HepG2 (cell line): ENCODE data around the gene SMIM11. TPM values are rescaled to one million over a fixed set of nuclear protein-coding genes. Genes with fewer than 3 reads are reported as not detected.

Source experiments
- AKNA ChIP-seq: sonication (generic); formaldehyde crosslinking; IDR thresholded peaks from 2 replicates; pipeline ENCODE4 v1.4.0; 2020; ENCODE audit warnings: missing genetic modification reagents, borderline replicate concordance
- BRCA1 ChIP-seq: sonication (generic); formaldehyde crosslinking; IDR thresholded peaks from 2 replicates; pipeline ENCODE4 v1.4.0; 2020; ENCODE audit warnings: missing genetic modification reagents
- CBX2 ChIP-seq, 2 experiments: fragments of 200-600 bp in 1 of 2; sonication (generic); formaldehyde crosslinking in 1 of 2; IDR thresholded peaks; 2 replicates each; pipeline versions ENCODE4 v1.7.0 to v1.8.1; 2018 to 2022; ENCODE audit warnings: low read depth in 2 of 2, low read length in 1 of 2, mild to moderate bottlenecking in 1 of 2, missing genetic modification reagents in 1 of 2
- CSRNP1 ChIP-seq: sonication (generic); formaldehyde crosslinking; IDR thresholded peaks from 2 replicates; pipeline ENCODE4 v1.8.1; 2023; ENCODE audit warnings: mild to moderate bottlenecking, missing genetic modification reagents
- ETV6 ChIP-seq: sonication (generic); formaldehyde crosslinking; conservative IDR thresholded peaks from 2 replicates; pipeline ENCODE4 v1.4.0; 2020; ENCODE audit warnings: missing genetic modification reagents
- NCOA1 ChIP-seq: sonication (generic); formaldehyde crosslinking; IDR thresholded peaks from 2 replicates; pipeline ENCODE4 v1.9.0; 2021; ENCODE audit warnings: missing genetic modification reagents
- NFIB ChIP-seq: sonication (generic); formaldehyde crosslinking; IDR thresholded peaks from 2 replicates; pipeline ENCODE4 v1.9.0; 2021; ENCODE audit warnings: missing genetic modification reagents, mild to moderate bottlenecking, borderline replicate concordance
- REPIN1 ChIP-seq: sonication (generic); formaldehyde crosslinking; IDR thresholded peaks from 2 replicates; pipeline ENCODE4 v1.8.0; 2022; ENCODE audit warnings: missing genetic modification reagents, low read depth, mild to moderate bottlenecking, borderline replicate concordance
- SP2 ChIP-seq: sonication (generic); formaldehyde crosslinking; IDR thresholded peaks from 2 replicates; pipeline ENCODE4 v1.5.1; 2020; ENCODE audit warnings: mild to moderate bottlenecking, missing genetic modification reagents
- THAP9 ChIP-seq: sonication (generic); formaldehyde crosslinking; IDR thresholded peaks from 2 replicates; pipeline ENCODE4; 2020; ENCODE audit warnings: missing genetic modification reagents, mild to moderate bottlenecking, borderline replicate concordance
- TOE1 ChIP-seq: sonication (generic); formaldehyde crosslinking; IDR thresholded peaks from 2 replicates; pipeline ENCODE4 v1.4.0; 2020; ENCODE audit warnings: mild to moderate bottlenecking, missing genetic modification reagents
- ZBTB10 ChIP-seq: sonication (generic); formaldehyde crosslinking; IDR thresholded peaks from 2 replicates; pipeline ENCODE4 v1.4.0; 2020; ENCODE audit warnings: missing genetic modification reagents, borderline replicate concordance
- ZBTB38 ChIP-seq: sonication (generic); formaldehyde crosslinking; IDR thresholded peaks from 2 replicates; pipeline ENCODE4 v1.5.1; 2020; ENCODE audit warnings: mild to moderate bottlenecking, missing genetic modification reagents
- ZNF30 ChIP-seq: sonication (generic); formaldehyde crosslinking; IDR thresholded peaks from 2 replicates; pipeline ENCODE4 v1.5.0; 2020; ENCODE audit warnings: mild to moderate bottlenecking, missing genetic modification reagents
- ZNF619 ChIP-seq: sonication (generic); formaldehyde crosslinking; IDR thresholded peaks from 2 replicates; pipeline ENCODE4 v1.4.0; 2020; ENCODE audit warnings: mild to moderate bottlenecking, missing genetic modification reagents
- ZNF790 ChIP-seq: sonication (generic); formaldehyde crosslinking; IDR thresholded peaks from 2 replicates; pipeline ENCODE4 v1.8.0; 2022; ENCODE audit warnings: missing genetic modification reagents, mild to moderate bottlenecking, borderline replicate concordance
- ZNF839 ChIP-seq: sonication (generic); formaldehyde crosslinking; IDR thresholded peaks from 2 replicates; pipeline ENCODE4 v1.4.0; 2020; ENCODE audit warnings: missing genetic modification reagents, mild to moderate bottlenecking, borderline replicate concordance
- polyA plus RNA-seq, 8 experiments: library from polyadenylated mRNA; depleted of rRNA in 3 of 8; stranded (reverse) in 7 of 8; unstranded in 1 of 8; fragments of >200 nt; fragmentation: Illumina TruSeq in 4 of 8; extraction: Trizol in 4 of 8; gene quantifications; 2 replicates each; pipeline versions ENCODE4 v1.2.1 to v1.2.3, GENCODE V29; 2011 to 2016; ENCODE audit warnings: low read depth in 4 of 8, missing spikeins in 1 of 8, mixed read lengths in 1 of 8; ENCODE audit not compliant: insufficient read depth in 1 of 8
- total RNA-seq, 5 experiments: library from RNA; depleted of rRNA; stranded (reverse); fragments of >200 nt; fragmentation: Illumina TruSeq; extraction: Trizol; gene quantifications; 2 replicates each; pipeline ENCODE4 v1.2.3, GENCODE V29; 2016; ENCODE audit warnings: low read depth in 1 of 5

SMIM11 gene
- total and polyA plus RNA-seq, 2 of the 13 experiments (the other 11 are each of a cell fraction or from before 2014, with no cell fraction given): 6.4 to 18.9 TPM

GRCh38 chr21:34372321-34372720 lies 3.0 kb upstream of the SMIM11 start (continued):
- TF ChIP-seq REPIN1 (CRISPR knock-in tag) (peak; percentile 36; the same call in 1 of the 2 replicates), CBX2 (IDR thresholded peaks at IDR 0.05; ENCODE audit: low read depth, low read length) (no peak), CBX2 (CRISPR knock-in tag; IDR thresholded peaks at IDR 0.05; ENCODE audit: low read depth) (0 out of 2 replicates have a peak, but pooled peaks have one; percentile 46), CSRNP1 (CRISPR knock-in tag) (no peak), BRCA1 (CRISPR knock-in tag) (no peak), AKNA (no peak), ZNF839 (CRISPR knock-in tag) (no peak), ZBTB10 (CRISPR knock-in tag) (no peak), ZNF790 (CRISPR knock-in tag) (no peak), ZBTB38 (CRISPR knock-in tag) (0 out of 2 replicates have a peak, but pooled peaks have one; percentile 61), SP2 (CRISPR knock-in tag) (no peak), NFIB (no peak), TOE1 (CRISPR knock-in tag) (no peak), NCOA1 (CRISPR knock-in tag) (no peak), ETV6 (CRISPR knock-in tag) (no peak), ZNF30 (CRISPR knock-in tag) (no peak), ZNF619 (CRISPR knock-in tag) (no peak), THAP9 (CRISPR knock-in tag) (no peak)
